ENCODE measurements around the gene KCNQ1OT1. TPM values are rescaled to one million over a fixed set of nuclear protein-coding genes. Genes with fewer than 3 reads are reported as not detected.

KCNQ1OT1 gene
- total and polyA plus RNA-seq, 10 donors, result 0.02 to 3.1 (median 1.7) TPM

DNA sequence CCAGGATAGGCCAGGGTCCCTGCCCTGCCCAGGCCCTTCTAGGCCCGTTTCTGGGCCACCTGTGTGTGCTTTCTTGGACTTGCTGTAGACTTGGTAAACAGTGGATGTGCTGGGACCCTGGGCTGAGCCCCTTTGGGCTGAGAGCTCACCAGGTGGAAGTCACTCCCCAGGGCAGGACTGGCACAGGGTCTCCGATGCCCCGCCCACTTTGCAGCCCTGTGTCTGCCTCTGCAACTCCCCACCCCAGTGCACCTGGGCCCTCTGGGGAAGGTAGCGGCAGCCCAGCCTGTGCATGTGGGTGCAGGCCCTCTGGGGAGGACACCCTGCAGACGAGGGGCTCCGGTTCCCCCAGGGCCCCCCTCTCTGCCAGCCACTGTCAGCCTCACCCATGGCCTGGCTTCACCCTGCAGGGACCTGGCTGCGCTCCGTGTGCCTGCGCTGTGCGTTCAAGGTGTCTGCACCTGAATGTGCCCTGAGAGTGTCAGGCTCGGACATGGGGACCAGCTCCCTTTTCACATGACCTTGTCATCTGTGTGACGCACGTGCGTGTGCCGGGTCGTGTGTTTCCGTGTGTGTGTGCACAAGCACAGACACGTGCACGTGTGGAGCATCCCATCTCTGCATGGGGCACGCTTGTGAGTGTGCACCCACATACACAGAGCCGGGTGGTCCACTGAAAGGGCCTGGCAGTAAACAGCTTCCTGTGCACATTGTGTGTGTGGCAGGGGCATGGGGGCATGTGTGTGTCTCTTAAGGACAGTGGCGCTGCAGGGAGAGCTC is 118.5 kb downstream of the KCNQ1OT1 start:
- no peaks in the 10 kb centered on the region for H3K9me3 ChIP-seq
- intact Hi-C loops (cut with DNase I; ENCODE audit: low total_unique reads), result no loop called here
- no peak for TF ChIP-seq CTCF (IDR thresholded peaks at IDR 0.05 in 8 of 11, conservative IDR thresholded peaks at IDR 0.05 in 3 of 11)
- no peak for TF ChIP-seq POLR2A (IDR thresholded peaks at IDR 0.05)
- TF ChIP-seq POLR2AphosphoS5 (IDR thresholded peaks at IDR 0.05), result no peak

GRCh38 chr11:2580571-2581001 is 119.2 kb downstream of the KCNQ1OT1 start:
- 88 to 93% (median 90%) methylated on average over 13 of the region's 13 CpGs for WGBS, 5 donors
- no peak overlapping the region for H3K4me3 ChIP-seq
- no peaks in the 10 kb centered on the region for H3K9me3 ChIP-seq
- no peaks in the 10 kb centered on the region for H3K4me1 ChIP-seq
- peak; percentile 63 for DNase-seq
- TF ChIP-seq POLR2AphosphoS5 (IDR thresholded peaks at IDR 0.05) (no peak), CTCF (IDR thresholded peaks at IDR 0.05 in 8 of 11, conservative IDR thresholded peaks at IDR 0.05 in 3 of 11) (no peak), POLR2A (IDR thresholded peaks at IDR 0.05) (no peak)
- H3K36me3 ChIP-seq, result peaks cover 0 to 35% (median 0%) of the 10 kb centered on the region in 6 donors
- no peaks in the 10 kb centered on the region for H3K27me3 ChIP-seq (replicated peaks in 1 of 7)
- intact Hi-C loops (cut with DNase I; ENCODE audit: low total_unique reads), result no loop called here
- H3K27ac ChIP-seq, result no peak overlapping the region

More for the DNA sequence above, 118.5 kb downstream of the KCNQ1OT1 start:
- Histone ChIP-seq H3K27me3 (replicated peaks in 1 of 7) (no peaks in the 10 kb centered on the region), H3K27ac (no peak overlapping the region), H3K36me3 (peaks cover 0 to 30% (median 0%) of the 10 kb centered on the region in 6 donors), H3K4me1 (no peaks in the 10 kb centered on the region), H3K4me3 (no peak overlapping the region)
- WGBS, 5 donors, result 86 to 93% (median 90%) methylated on average over 14 to 22 of the region's 22 CpGs
- peak; percentile 67 for DNase-seq

DNA sequence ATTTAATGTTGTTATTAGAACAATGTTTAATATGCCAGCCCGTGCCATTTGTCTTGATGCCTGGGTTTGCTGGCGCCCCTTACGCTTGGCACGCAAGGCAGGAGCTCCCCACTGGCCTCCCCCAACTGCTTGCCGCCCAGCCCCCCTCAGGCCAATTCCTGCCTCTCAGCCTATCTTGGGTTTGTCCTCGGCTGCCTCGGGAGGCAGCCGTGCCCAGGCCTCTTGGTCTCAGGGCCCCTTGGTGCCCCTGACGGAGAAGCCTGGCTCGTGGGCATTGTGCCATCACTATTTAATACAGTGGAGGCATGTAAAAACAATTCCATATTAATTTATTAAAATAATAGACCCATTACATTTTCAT is 119.8 kb downstream of the KCNQ1OT1 start:
- 79 to 90% (median 85%) methylated on average over 10 of the region's 10 CpGs for WGBS, 5 donors
- Histone ChIP-seq H3K27ac (no peak overlapping the region), H3K9me3 (no peaks in the 10 kb centered on the region), H3K36me3 (peaks cover 0 to 33% (median 0%) of the 10 kb centered on the region in 6 donors), H3K4me3 (no peak overlapping the region), H3K4me1 (no peaks in the 10 kb centered on the region), H3K27me3 (replicated peaks in 1 of 7) (no peaks in the 10 kb centered on the region)
- DNase-seq, result peak; percentile 33
- TF ChIP-seq POLR2AphosphoS5 (IDR thresholded peaks at IDR 0.05) (no peak), POLR2A (IDR thresholded peaks at IDR 0.05) (no peak), CTCF (IDR thresholded peaks at IDR 0.05 in 8 of 11, conservative IDR thresholded peaks at IDR 0.05 in 3 of 11) (no peak)
- intact Hi-C loops (cut with DNase I; ENCODE audit: low total_unique reads), result no loop called here

GRCh38 chr11:2579315-2580060 is 120.3 kb downstream of the KCNQ1OT1 start:
- Histone ChIP-seq H3K4me3 (no peak overlapping the region), H3K27me3 (replicated peaks in 1 of 7) (no peaks in the 10 kb centered on the region), H3K4me1 (no peaks in the 10 kb centered on the region), H3K27ac (no peak overlapping the region), H3K36me3 (peaks cover 0 to 36% (median 0%) of the 10 kb centered on the region in 6 donors), H3K9me3 (no peaks in the 10 kb centered on the region)
- peak; percentile 63 for DNase-seq
- no peak for TF ChIP-seq POLR2A (IDR thresholded peaks at IDR 0.05)
- no peak for TF ChIP-seq CTCF (IDR thresholded peaks at IDR 0.05 in 8 of 11, conservative IDR thresholded peaks at IDR 0.05 in 3 of 11)
- TF ChIP-seq POLR2AphosphoS5 (IDR thresholded peaks at IDR 0.05), result no peak
- intact Hi-C loops (cut with DNase I; ENCODE audit: low total_unique reads), result no loop called here
- WGBS, 5 donors, result 77 to 88% (median 84%) methylated on average over 15 to 17 of the region's 17 CpGs
